Thyroid gland (tissue), 4 donors: Measurements from ENCODE around the gene VMP1. TPM values are rescaled to one million over a fixed set of nuclear protein-coding genes. Genes with fewer than 3 reads are reported as not detected.

Experiments used
- DNase-seq, 2 donors: peaks; one replicate each; pipeline ENCODE4 v3.0.0-alpha.2; 2019
- H3K27ac ChIP-seq, 3 donors: fragments of 200-600 bp; sonication (generic); 1 replicate in 2 of 3; 2 replicates in 1 of 3; pipeline ENCODE4 v1.5.1; 2016 to 2019; ENCODE audit warnings: mild to moderate bottlenecking in 1 of 3, moderate library complexity in 1 of 3
- H3K27me3 ChIP-seq: fragments of 200-600 bp; sonication (generic); one replicate; pipeline ENCODE4 v1.5.1; 2019
- H3K36me3 ChIP-seq, 2 donors: fragments of 200-600 bp; sonication (generic); one replicate each; pipeline ENCODE4 v1.5.1; 2016 to 2019
- H3K4me1 ChIP-seq, 2 donors: fragments of 200-600 bp; sonication (generic); one replicate each; pipeline ENCODE4 v1.5.1; 2017 to 2019
- H3K4me3 ChIP-seq, 3 donors: fragments of 200-600 bp; sonication (generic); replicated peaks in 1 of 3; 1 replicate in 2 of 3; 2 replicates in 1 of 3; pipeline ENCODE4 v1.5.1; 2016; ENCODE audit warnings: mild to moderate bottlenecking in 1 of 3
- H3K9me3 ChIP-seq: fragments of 200-600 bp; sonication (generic); one replicate; pipeline ENCODE4 v1.5.1; 2017
- CTCF ChIP-seq, 6 experiments: fragments of 200-600 bp in 3 of 6; fragments of 450-650 bp in 3 of 6; sonication (generic) in 3 of 6; IDR thresholded peaks; one replicate each; pipeline ENCODE4 v1.5.1; 2016 to 2019; ENCODE audit warnings: antibody characterized with exemption in 6 of 6, mild to moderate bottlenecking in 2 of 6, inconsistent platforms in 1 of 6, moderate library complexity in 1 of 6
- POLR2A ChIP-seq, 2 donors: fragments of 450-650 bp; IDR thresholded peaks; one replicate each; pipeline ENCODE4 v1.6.1; 2017; ENCODE audit warnings: antibody characterized with exemption in 2 of 2, mild to moderate bottlenecking in 2 of 2, moderate library complexity in 1 of 2
- WGBS, 2 donors: methylation state at CpG; one replicate each; pipeline ENCODE4 v1.1.5; 2017; 5-methylcytosine and 5-hydroxymethylcytosine counted together
- intact Hi-C: fragments of 100-400 bp; cut with DNase I; formaldehyde crosslinking; loops from one replicate; pipeline ENCODE4 v1.15.1; 2023
- total RNA-seq, 4 donors: library from RNA; depleted of rRNA; stranded (reverse); fragments of >200 nt; gene quantifications; one replicate each; pipeline ENCODE4 v1.2.3, GENCODE V29; 2016

The VMP1 gene
- 100 to 1,000 TPM in 3 of 4 donors, 10 to 100 TPM in 1; 98.5 to 168 (median 125) TPM for total RNA-seq

GRCh38 chr17:59707149-59707970, at the start of gene VMP1, which contains the start of gene PTRH2:
TSS of gene VMP1 (plus strand) at chr17:59707654. CDS start at chr17:59731447, 23,793 bp downstream.
TSS of gene PTRH2 (minus strand) at chr17:59707430. CDS start at chr17:59697978, 9,452 bp downstream.
- Histone ChIP-seq H3K27ac (peak within 1 kb of the TSS; percentile 58 to 92 (median 80)), H3K36me3 (no peaks in the 10 kb centered on the region), H3K4me1 (peaks cover 20 to 29% of the 10 kb centered on the region in 2 donors), H3K27me3 (no peaks in the 10 kb centered on the region), H3K4me3 (peak within 1 kb of the TSS; percentile 30 to 60 (median 51)), H3K9me3 (no peaks in the 10 kb centered on the region)
- peak; percentile 99 for DNase-seq
- TF ChIP-seq CTCF (IDR thresholded peaks at IDR 0.05) (no peak), POLR2A (IDR thresholded peaks at IDR 0.05) (peak; percentile 11 to 85)
- intact Hi-C loops = loop anchor here (10.0 kb wide), 1 partner anchor 83 kb away; no protein-coding TSS in a partner anchor
- WGBS, 2 donors = 0% methylated on average over 34 to 36 of the region's 45 CpGs

- no peaks in the 10 kb centered on the region for H3K9me3 ChIP-seq
- H3K36me3 ChIP-seq = peaks cover 25 to 42% of the 10 kb centered on the region in 2 donors
- DNase-seq = no peak
- peaks cover 53 to 59% of the 10 kb centered on the region in 2 donors for H3K4me1 ChIP-seq
- intact Hi-C loops = loop anchor here (10.0 kb wide), 1 partner anchor 51 kb away; the partner anchor contains the start of gene CLTC
- TF ChIP-seq POLR2A (IDR thresholded peaks at IDR 0.05) (no peak), CTCF (IDR thresholded peaks at IDR 0.05) (no peak)
- 93% methylated on average over 5 of the region's 5 CpGs for WGBS, 2 donors
- peak overlapping the region in 2 of 3 donors; percentile 1 to 10 for H3K27ac ChIP-seq
- no peaks in the 10 kb centered on the region for H3K27me3 ChIP-seq
- no peak overlapping the region for H3K4me3 ChIP-seq
These were observed 41.2 kb upstream of the VMP1 start for GRCh38 chr17:59666235-59666634.

GRCh38 chr17:59668816-59669215, 38.6 kb upstream of the VMP1 start:
- H3K27me3 ChIP-seq = no peaks in the 10 kb centered on the region
- no peaks in the 10 kb centered on the region for H3K9me3 ChIP-seq
- peaks cover 45 to 68% of the 10 kb centered on the region in 2 donors for H3K4me1 ChIP-seq
- H3K36me3 ChIP-seq = peaks cover 17 to 31% of the 10 kb centered on the region in 2 donors
- TF ChIP-seq CTCF (IDR thresholded peaks at IDR 0.05) (no peak), POLR2A (IDR thresholded peaks at IDR 0.05) (no peak)
- WGBS, 2 donors = 19 to 26% methylated on average over 3 of the region's 3 CpGs
- DNase-seq = no peak
- no peak overlapping the region for H3K4me3 ChIP-seq
- peak overlapping the region; percentile 61 to 82 (median 79) for H3K27ac ChIP-seq
- intact Hi-C loops = loop anchor here (10.0 kb wide), 1 partner anchor 54 kb away; the partner anchor contains the start of gene CLTC

GRCh38 chr17:59669411-59669810, 38.0 kb upstream of the VMP1 start:
- H3K27me3 ChIP-seq = no peaks in the 10 kb centered on the region
- H3K4me1 ChIP-seq = peaks cover 39 to 62% of the 10 kb centered on the region in 2 donors
- intact Hi-C loops = loop anchor here (10.0 kb wide), 1 partner anchor 55 kb away; the partner anchor contains the start of gene CLTC
- peaks cover 20 to 35% of the 10 kb centered on the region in 2 donors for H3K36me3 ChIP-seq
- WGBS, 2 donors = 59 to 80% methylated on average over 1 of the region's 1 CpG
- no peak for TF ChIP-seq CTCF (IDR thresholded peaks at IDR 0.05)
- TF ChIP-seq POLR2A (IDR thresholded peaks at IDR 0.05) = no peak
- DNase-seq = no peak
- H3K9me3 ChIP-seq = no peaks in the 10 kb centered on the region
- peak overlapping the region; percentile 61 to 82 (median 79) for H3K27ac ChIP-seq
- no peak overlapping the region for H3K4me3 ChIP-seq
